GM23338 (cell line): ENCODE measurements around the gene FBXO45. TPM values are rescaled to one million over a fixed set of nuclear protein-coding genes. Genes with fewer than 3 reads are reported as not detected.

ENCODE experiments used
- ATAC-seq: fragments of 200-7000 bp; cut with Tn5 transposase; 3 replicates; pipeline ENCODE4 v1.9.1; 2020
- DNase-seq: peaks from one replicate; pipeline ENCODE4 v3.0.0-alpha.2; 2015; ENCODE audit warnings: low spot score
- H2AFZ ChIP-seq: fragments of 200-600 bp; sonication (generic); 2 replicates; pipeline ENCODE4 v1.8.0; 2016; ENCODE audit warnings: antibody characterized with exemption, mild to moderate bottlenecking, moderate library complexity
- H3F3A ChIP-seq: fragments of 200-600 bp; sonication (generic); replicated peaks from 2 replicates; pipeline ENCODE4 v1.8.0; 2017; ENCODE audit warnings: antibody characterized with exemption, mixed run types, low read depth
- H3K27ac ChIP-seq: fragments of 200-600 bp; sonication (generic); 2 replicates; pipeline ENCODE4 v1.6.1; 2016; ENCODE audit warnings: low read depth
- H3K27me3 ChIP-seq: fragments of 200-600 bp; sonication (generic); 2 replicates; pipeline ENCODE4 v1.8.0; 2016; ENCODE audit warnings: mild to moderate bottlenecking, mixed run types, moderate library complexity; ENCODE audit not compliant: insufficient read depth
- H3K36me3 ChIP-seq: fragments of 200-600 bp; sonication (generic); 2 replicates; pipeline ENCODE4 v1.8.0; 2016; ENCODE audit warnings: mild to moderate bottlenecking; ENCODE audit not compliant: insufficient read depth
- H3K4me1 ChIP-seq: fragments of 200-600 bp; sonication (generic); 2 replicates; pipeline ENCODE4 v1.8.0; 2016; ENCODE audit warnings: mild to moderate bottlenecking, moderate library complexity; ENCODE audit not compliant: insufficient read depth
- H3K4me2 ChIP-seq: fragments of 200-600 bp; sonication (generic); 2 replicates; pipeline ENCODE4 v1.7.1; 2017; ENCODE audit warnings: mixed run types
- H3K4me3 ChIP-seq: fragments of 200-600 bp; sonication (generic); 2 replicates; pipeline ENCODE4 v1.6.1; 2016; ENCODE audit warnings: mixed run types
- H3K79me2 ChIP-seq: fragments of 200-600 bp; sonication (generic); replicated peaks from 2 replicates; pipeline ENCODE4 v1.8.0; 2017; ENCODE audit warnings: mild to moderate bottlenecking; ENCODE audit not compliant: insufficient read depth
- H3K9me2 ChIP-seq: fragments of 200-600 bp; sonication (generic); 2 replicates; pipeline ENCODE4 v1.8.0; 2017; ENCODE audit not compliant: insufficient read depth
- H4K20me1 ChIP-seq: fragments of 200-600 bp; sonication (generic); replicated peaks from 2 replicates; pipeline ENCODE4 v1.8.0; 2017; ENCODE audit warnings: mild to moderate bottlenecking; ENCODE audit not compliant: insufficient read depth
- H3K27ac Mint-ChIP-seq: 2 replicates; pipeline ENCODE4 v1.8.0; 2020; ENCODE audit warnings: inconsistent platforms, mild to moderate bottlenecking, moderate library complexity, mixed read lengths
- H3K27me3 Mint-ChIP-seq: 3 replicates; pipeline ENCODE4 v1.8.0; 2022; ENCODE audit warnings: low read depth, mild to moderate bottlenecking, moderate library complexity, mixed read lengths, inconsistent platforms; ENCODE audit not compliant: insufficient read depth, poor library complexity
- H3K36me3 Mint-ChIP-seq: 3 replicates; pipeline ENCODE4 v1.8.0; 2021; ENCODE audit warnings: low read depth, mild to moderate bottlenecking, inconsistent platforms, moderate library complexity, mixed read lengths
- H3K4me1 Mint-ChIP-seq: 3 replicates; pipeline ENCODE4 v1.8.0; 2020; ENCODE audit warnings: mild to moderate bottlenecking, inconsistent platforms, mixed read lengths
- H3K4me3 Mint-ChIP-seq: 3 replicates; pipeline ENCODE4 v1.8.0; 2021; ENCODE audit warnings: moderate library complexity, mild to moderate bottlenecking, inconsistent platforms, mixed read lengths
- H3K9me3 Mint-ChIP-seq: 3 replicates; pipeline ENCODE4 v1.8.0; 2020; ENCODE audit warnings: moderate library complexity, mild to moderate bottlenecking, inconsistent platforms, mixed read lengths
- CREB1 ChIP-seq: fragments of 250-450 bp; sonication (Bioruptor Pico); IDR thresholded peaks from 2 replicates; pipeline ENCODE4 v1.5.0; 2020; ENCODE audit warnings: low read depth, mild to moderate bottlenecking, moderate library complexity
- NANOG ChIP-seq: IDR thresholded peaks from 2 replicates; pipeline ENCODE4 v1.6.1; 2016; ENCODE audit warnings: antibody characterized with exemption, borderline replicate concordance
- POLR2AphosphoS5 ChIP-seq: IDR thresholded peaks from 2 replicates; pipeline ENCODE4 v1.6.1; 2016; ENCODE audit warnings: antibody characterized with exemption, low read depth
- ZNF331 ChIP-seq: fragments of 250-450 bp; sonication (Bioruptor Pico); IDR thresholded peaks from 2 replicates; pipeline ENCODE4 v1.5.0; 2020; ENCODE audit warnings: low read depth, mild to moderate bottlenecking, moderate library complexity
- long read RNA-seq: library from polyadenylated mRNA; unstranded; transcript quantifications from one replicate; pipeline ENCODE4 v2.0.0, GENCODE V29; 2020; ENCODE audit not compliant: unreplicated experiment
- polyA plus RNA-seq: library from polyadenylated mRNA; unstranded; fragments of >200 nt; fragmentation: Nextera tagmentation; extraction: Ambion mirVana; gene quantifications from 2 replicates; pipeline ENCODE4 v1.2.1, GENCODE V29; 2016
- total RNA-seq: library from RNA; depleted of rRNA; stranded (reverse); fragments of >200 nt; shearing (Covaris generic); gene quantifications from 2 replicates; pipeline ENCODE4 v1.2.3, GENCODE V29; 2014; rRNA removed
- TF ChIP-seq, protein P1 (sequence below): IDR thresholded peaks from 2 replicates; pipeline ENCODE4 v1.6.1; 2016; ENCODE audit warnings: antibody characterized with exemption
- TF ChIP-seq, protein P2 (sequence below): fragments of 250-450 bp; sonication (Bioruptor Pico); IDR thresholded peaks from 2 replicates; pipeline ENCODE4 v1.5.0; 2020; ENCODE audit warnings: mild to moderate bottlenecking, moderate library complexity

The FBXO45 gene, protein sequence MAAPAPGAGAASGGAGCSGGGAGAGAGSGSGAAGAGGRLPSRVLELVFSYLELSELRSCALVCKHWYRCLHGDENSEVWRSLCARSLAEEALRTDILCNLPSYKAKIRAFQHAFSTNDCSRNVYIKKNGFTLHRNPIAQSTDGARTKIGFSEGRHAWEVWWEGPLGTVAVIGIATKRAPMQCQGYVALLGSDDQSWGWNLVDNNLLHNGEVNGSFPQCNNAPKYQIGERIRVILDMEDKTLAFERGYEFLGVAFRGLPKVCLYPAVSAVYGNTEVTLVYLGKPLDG
- total RNA-seq: 23.7 and 25.3 TPM in 2 replicates
- polyA plus RNA-seq: 10.3 and 11.5 TPM in 2 replicates
- long read RNA-seq, partial matches to known transcripts: 0 of 4 reads
- long read RNA-seq, other reads (novel, unspliced or antisense): 2 of 4 reads

DNA sequence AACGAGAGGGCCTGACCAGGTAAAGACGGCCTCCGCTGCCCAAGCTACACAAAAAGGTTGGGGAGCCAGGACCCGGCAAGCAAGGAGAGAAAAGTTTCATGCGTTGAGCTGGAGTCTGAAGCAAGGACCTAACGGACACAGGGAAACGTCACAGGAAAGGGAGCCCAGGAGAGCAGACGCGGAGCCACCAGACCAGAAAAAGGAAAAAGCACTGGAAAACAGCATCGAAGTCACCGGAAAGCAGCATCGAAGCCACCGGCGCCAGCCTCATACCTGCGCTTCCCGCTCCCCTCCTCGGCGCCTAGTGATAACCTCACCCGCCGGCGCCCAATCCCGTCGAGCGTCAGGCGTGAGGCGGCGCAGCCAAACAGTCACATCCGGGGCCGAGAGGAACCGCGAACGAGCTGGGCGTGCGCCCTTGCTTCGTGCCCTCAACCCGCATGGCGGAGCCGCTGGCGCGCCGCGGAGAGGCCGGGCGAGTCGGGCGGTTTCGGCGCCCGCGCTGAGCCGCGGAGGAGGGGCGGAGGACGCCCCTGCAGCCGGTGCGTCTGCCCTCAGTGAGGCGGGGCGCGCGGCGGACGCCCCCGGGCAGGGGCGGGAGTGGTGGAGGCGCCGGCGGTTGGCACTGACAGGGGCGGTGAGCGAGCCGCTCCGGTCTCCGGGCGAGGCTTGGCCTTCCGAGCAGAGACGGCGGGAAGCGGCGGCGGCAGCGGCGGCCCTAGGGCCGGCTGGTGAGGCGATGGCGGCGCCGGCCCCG lies at the start of gene FBXO45, which contains the start of gene WDR53:
Gene FBXO45 (plus strand): TSS at position 415 of the 757 bp plus-strand sequence. CDS start 325 bp downstream, at position 740.
Gene WDR53 (minus strand): TSS at position 309 of the 757 bp plus-strand sequence. CDS start 7,079 bp downstream, outside the sequence.
- H2AFZ ChIP-seq: peak within 1 kb of the TSS; percentile 99
- peak; percentile 99 for DNase-seq
- peaks cover 9% of the 10 kb centered on the region for H3K4me1 ChIP-seq
- Mint-ChIP-seq H3K27me3 (peaks cover 5% of the 10 kb centered on the region), H3K36me3 (peaks cover 16% of the 10 kb centered on the region; the same call in 2 of the 3 replicates), H3K4me3 (peak within 1 kb of the TSS; percentile 94), H3K27ac (peak within 1 kb of the TSS; percentile 96), H3K9me3 (peaks cover 2% of the 10 kb centered on the region; the same call in 1 of the 3 replicates), H3K4me1 (peaks cover 15% of the 10 kb centered on the region)
- peak within 1 kb of the TSS; percentile 98 for H3K4me2 ChIP-seq
- no peaks in the 10 kb centered on the region for H3K36me3 ChIP-seq
- peak within 1 kb of the TSS; percentile 99 for H3K4me3 ChIP-seq
- peaks cover 54% of the 10 kb centered on the region for H3K79me2 ChIP-seq
- H3F3A ChIP-seq: peaks cover 12% of the 10 kb centered on the region
- no peaks in the 10 kb centered on the region for H3K27me3 ChIP-seq
- peaks cover 17% of the 10 kb centered on the region for H4K20me1 ChIP-seq
- peak; percentile 96 for ATAC-seq
- TF ChIP-seq POLR2AphosphoS5 (peak; percentile 95), ZNF331 (CRISPR knock-in tag) (no peak), CREB1 (CRISPR knock-in tag) (peak; percentile 99), NANOG (0 out of 2 replicates have a peak, but pooled peaks have one; percentile 46)
- TF ChIP-seq, protein P1, sequence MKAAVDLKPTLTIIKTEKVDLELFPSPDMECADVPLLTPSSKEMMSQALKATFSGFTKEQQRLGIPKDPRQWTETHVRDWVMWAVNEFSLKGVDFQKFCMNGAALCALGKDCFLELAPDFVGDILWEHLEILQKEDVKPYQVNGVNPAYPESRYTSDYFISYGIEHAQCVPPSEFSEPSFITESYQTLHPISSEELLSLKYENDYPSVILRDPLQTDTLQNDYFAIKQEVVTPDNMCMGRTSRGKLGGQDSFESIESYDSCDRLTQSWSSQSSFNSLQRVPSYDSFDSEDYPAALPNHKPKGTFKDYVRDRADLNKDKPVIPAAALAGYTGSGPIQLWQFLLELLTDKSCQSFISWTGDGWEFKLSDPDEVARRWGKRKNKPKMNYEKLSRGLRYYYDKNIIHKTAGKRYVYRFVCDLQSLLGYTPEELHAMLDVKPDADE: peak; percentile 95
- TF ChIP-seq, protein P2, sequence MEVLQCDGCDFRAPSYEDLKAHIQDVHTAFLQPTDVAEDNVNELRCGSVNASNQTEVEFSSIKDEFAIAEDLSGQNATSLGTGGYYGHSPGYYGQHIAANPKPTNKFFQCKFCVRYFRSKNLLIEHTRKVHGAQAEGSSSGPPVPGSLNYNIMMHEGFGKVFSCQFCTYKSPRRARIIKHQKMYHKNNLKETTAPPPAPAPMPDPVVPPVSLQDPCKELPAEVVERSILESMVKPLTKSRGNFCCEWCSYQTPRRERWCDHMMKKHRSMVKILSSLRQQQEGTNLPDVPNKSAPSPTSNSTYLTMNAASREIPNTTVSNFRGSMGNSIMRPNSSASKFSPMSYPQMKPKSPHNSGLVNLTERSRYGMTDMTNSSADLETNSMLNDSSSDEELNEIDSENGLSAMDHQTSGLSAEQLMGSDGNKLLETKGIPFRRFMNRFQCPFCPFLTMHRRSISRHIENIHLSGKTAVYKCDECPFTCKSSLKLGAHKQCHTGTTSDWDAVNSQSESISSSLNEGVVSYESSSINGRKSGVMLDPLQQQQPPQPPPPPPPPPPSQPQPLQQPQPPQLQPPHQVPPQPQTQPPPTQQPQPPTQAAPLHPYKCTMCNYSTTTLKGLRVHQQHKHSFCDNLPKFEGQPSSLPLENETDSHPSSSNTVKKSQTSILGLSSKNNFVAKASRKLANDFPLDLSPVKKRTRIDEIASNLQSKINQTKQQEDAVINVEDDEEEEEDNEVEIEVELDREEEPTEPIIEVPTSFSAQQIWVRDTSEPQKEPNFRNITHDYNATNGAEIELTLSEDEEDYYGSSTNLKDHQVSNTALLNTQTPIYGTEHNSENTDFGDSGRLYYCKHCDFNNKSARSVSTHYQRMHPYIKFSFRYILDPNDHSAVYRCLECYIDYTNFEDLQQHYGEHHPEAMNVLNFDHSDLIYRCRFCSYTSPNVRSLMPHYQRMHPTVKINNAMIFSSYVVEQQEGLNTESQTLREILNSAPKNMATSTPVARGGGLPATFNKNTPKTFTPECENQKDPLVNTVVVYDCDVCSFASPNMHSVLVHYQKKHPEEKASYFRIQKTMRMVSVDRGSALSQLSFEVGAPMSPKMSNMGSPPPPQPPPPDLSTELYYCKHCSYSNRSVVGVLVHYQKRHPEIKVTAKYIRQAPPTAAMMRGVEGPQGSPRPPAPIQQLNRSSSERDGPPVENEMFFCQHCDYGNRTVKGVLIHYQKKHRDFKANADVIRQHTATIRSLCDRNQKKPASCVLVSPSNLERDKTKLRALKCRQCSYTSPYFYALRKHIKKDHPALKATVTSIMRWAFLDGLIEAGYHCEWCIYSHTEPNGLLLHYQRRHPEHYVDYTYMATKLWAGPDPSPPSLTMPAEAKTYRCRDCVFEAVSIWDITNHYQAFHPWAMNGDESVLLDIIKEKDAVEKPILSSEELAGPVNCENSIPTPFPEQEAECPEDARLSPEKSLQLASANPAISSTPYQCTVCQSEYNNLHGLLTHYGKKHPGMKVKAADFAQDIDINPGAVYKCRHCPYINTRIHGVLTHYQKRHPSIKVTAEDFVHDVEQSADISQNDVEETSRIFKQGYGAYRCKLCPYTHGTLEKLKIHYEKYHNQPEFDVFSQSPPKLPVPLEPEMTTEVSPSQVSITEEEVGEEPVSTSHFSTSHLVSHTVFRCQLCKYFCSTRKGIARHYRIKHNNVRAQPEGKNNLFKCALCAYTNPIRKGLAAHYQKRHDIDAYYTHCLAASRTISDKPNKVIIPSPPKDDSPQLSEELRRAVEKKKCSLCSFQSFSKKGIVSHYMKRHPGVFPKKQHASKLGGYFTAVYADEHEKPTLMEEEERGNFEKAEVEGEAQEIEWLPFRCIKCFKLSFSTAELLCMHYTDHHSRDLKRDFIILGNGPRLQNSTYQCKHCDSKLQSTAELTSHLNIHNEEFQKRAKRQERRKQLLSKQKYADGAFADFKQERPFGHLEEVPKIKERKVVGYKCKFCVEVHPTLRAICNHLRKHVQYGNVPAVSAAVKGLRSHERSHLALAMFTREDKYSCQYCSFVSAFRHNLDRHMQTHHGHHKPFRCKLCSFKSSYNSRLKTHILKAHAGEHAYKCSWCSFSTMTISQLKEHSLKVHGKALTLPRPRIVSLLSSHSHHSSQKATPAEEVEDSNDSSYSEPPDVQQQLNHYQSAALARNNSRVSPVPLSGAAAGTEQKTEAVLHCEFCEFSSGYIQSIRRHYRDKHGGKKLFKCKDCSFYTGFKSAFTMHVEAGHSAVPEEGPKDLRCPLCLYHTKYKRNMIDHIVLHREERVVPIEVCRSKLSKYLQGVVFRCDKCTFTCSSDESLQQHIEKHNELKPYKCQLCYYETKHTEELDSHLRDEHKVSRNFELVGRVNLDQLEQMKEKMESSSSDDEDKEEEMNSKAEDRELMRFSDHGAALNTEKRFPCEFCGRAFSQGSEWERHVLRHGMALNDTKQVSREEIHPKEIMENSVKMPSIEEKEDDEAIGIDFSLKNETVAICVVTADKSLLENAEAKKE: no peak
- H3K9me2 ChIP-seq: no peaks in the 10 kb centered on the region
- H3K27ac ChIP-seq: peak within 1 kb of the TSS; percentile 94
